ENCODE results near the gene IGFBP1.

- TF ChIP-seq CTCF (IDR thresholded peaks at IDR 0.05) (no peak), EZH2 (IDR thresholded peaks at IDR 0.05; ENCODE audit: borderline replicate concordance, insufficient read depth, low read depth, low read length, poor library complexity, severe bottlenecking) (no peak)
Measured at GRCh38 chr7:45901566-45901965, 13.3 kb downstream of the IGFBP1 start.

All from B cell (primary cell).